NCI-H1694 (cell line): ENCODE data around the gene GAPVD1.
"Not testable (repeated sequence)": the region's sequence is repeated elsewhere in the genome, so short reads cannot be mapped to it uniquely, and the experiment has no call there.

Experiments
- DNase-seq: peaks from one replicate; lab custom pipeline; 2025; lab: John Stamatoyannopoulos, UW

Gene GAPVD1

DNA sequence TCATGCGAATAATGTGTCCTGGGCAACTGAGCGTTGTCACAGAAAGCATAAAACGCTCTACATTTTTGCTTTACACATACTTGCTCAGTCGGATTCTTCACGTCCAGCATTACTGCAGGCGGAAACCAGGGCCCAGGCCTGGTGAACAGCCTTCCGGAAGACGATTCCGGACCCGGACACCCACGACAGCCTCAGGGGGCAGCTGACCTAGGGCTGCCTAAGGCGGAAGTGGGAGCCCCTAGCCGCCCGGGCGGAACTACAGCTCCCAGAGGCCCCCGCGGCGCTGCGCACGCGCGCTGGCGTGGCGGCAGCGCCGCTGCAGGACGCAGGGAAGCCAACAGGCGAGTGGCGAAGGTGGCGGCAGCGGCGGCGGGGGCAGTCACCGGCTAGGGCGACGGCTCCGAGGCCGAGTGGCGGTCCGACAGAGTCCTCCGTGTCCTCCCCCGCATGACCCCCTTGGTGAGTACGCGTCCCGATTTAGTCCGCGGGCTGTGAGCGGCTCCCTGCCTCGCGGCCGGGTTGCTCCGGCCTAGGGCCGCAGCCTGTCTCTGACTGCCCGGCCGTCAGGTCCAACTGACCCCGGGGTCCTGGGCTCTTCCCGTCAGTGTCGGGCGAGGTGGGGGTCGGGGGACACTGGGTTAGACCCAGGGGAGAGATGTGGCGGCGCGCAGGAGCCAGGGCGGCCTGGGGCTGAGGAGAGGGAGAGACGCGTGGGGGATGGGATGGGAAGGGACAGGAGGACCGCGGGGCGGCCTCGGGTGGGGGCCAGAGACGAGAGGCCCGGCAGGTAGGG, at the start of gene GAPVD1:
TSS of gene GAPVD1 (plus strand) at position 326 of the 793 bp plus-strand sequence. CDS start 37,096 bp downstream, outside the sequence.
- DNase-seq, result peak; percentile 42

DNA sequence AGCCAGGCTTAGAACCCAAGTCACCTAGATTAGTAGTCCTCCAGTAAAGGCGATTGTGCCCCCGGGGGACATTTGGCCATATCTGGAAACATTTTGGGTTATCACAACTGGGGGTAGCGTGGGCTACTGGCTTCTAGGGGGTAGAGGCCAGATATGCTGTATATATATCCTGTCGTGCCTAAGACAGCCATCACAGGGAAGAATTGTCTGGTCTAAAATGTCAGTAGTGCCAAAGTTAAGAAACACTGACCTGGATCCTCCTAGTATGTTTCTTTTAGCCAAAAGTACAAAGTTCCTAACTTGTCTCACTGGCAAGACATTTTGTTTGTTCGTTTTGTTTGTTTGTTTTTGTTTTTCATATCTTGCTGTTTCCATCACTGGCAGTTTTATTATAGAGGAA, 47.4 kb upstream of the GAPVD1 start:
- DNase-seq, result no peak

DNA sequence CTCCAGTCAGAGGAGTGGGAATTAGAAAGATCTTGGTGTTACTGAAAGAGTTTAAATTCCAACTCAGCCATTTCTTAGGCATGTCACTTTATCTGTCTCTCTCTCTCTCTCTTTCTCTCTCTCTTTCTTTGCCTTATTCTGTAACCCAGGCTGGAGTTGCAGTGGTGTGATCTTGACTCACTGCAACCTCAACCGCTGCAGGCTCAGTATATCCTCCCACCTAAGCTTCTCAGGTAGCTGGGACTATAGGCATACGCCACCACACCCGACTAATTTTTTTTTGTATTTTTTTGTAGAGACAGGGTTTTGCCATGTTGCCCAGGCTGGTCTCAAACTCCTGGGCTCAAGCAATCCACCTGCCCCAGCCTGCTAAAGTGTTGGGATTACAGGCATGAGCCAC, 43.0 kb upstream of the GAPVD1 start:
- DNase-seq, result no peak

GRCh38 chr9:125224858-125225257, 36.8 kb upstream of the GAPVD1 start:
- DNase-seq, result not testable (repeated sequence)

GRCh38 chr9:125227761-125228160, 33.9 kb upstream of the GAPVD1 start:
- DNase-seq, result no peak

DNA sequence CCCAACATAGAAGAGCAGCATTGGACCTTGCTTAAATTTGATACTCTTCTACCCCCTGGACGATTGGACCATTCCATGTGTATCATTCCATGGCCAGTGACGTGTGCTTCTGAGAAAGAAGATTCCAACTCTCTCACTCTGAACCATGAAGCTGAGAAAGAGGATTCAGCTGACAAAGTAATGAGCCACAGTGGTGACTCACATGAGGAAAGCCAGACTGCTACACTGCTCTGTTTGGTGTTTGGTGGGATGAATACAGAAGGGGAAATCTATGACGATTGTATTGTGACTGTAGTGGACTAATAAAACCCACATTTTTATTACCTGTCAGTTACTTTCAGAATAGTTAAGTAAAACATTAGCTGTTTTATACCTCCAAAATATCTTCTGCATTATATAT, 27.9 kb upstream of the GAPVD1 start:
- DNase-seq, result no peak

- not testable (repeated sequence) for DNase-seq
Observed at GRCh38 chr9:125234099-125234498, 27.5 kb upstream of the GAPVD1 start.

DNA sequence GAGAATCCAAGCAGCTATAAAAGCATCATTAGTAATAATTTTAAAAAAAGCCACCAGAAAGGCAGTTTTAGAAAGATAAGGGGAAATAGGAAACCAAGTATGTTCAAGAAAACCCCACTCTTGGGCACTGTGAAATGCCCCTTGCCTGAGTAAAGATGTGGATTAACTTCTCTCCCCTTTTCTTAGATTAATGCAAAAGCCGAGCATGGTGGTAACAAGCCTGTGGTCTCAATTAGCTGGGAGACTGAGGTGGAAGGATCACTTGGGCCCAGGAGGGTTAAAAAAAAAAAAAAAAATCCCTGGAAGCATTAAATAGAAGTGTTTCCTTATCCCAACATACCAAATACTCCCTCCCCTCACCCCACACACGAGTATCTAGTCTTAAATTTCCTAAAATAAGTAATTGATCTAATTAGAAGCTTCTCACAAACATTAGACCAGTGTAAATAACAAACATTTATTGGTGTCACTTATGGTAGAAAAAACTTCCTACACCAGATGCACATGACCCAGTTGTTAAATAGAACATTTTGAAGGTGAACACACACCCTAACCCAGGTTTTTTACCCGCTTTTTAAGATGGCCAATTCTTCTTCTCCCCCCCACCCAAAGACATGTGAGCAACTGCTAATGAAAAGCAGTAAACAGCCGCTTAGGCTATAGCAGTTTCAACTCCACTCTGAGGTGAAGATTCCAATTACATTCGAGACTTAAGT, 25.7 kb upstream of the GAPVD1 start:
- DNase-seq, result no peak

- DNase-seq, result not testable (repeated sequence)
Observed at GRCh38 chr9:125236520-125237159, 25.0 kb upstream of the GAPVD1 start.

DNA sequence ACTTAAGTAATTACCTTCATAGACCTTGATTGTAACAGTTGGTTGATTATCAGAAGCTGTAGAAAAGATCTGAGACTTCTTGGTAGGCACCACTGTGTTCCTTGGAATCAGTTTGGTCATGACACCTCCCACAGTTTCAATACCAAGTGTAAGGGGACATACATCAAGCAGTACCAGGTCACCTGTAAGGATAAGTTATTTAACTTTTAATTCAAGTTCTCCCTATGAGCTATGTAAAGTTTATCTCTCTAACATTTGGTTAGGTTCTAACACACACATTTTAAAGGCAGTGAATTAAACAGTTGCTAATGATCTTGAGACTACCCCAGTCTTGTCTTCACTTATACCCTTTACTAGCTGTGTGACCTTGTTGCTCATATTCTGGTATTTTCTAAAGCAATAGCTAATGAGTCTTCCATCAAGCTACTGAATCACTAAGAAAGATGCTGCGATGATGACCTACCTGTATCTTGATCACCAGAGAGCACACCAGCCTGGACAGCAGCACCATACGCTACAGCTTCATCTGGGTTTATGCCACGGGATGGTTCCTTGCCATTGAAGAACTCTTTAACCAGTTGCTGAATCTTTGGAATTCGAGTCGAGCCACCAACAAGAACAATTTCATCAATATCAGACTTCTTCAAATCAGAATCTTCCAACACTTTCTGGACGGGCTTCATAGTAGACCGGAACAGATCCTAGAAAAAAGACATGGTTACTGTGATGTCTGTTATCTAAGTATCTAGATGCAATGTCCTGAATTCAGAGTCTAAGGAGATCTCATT, 23.3 kb upstream of the GAPVD1 start:
- DNase-seq, result no peak

DNA sequence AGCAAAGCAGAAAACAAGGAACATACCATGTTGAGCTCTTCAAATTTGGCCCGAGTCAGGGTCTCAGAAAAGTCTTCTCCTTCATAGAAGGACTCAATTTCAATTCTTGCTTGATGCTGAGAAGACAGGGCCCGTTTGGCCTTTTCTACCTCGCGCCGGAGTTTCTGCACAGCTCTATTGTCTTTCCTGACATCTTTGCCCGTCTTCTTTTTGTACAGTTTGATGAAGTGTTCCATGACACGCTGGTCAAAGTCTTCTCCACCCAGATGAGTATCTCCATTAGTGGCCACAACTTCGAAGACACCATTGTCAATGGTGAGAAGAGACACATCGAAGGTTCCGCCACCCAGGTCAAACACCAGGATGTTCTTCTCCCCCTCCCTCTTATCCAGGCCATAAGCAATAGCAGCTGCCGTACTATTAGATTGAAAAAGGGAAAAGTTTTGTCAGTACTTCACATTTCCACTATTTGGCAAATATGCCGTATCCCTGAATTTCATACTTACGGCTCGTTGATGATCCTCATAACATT, 22.6 kb upstream of the GAPVD1 start:
- no peak for DNase-seq

- no peak for DNase-seq
Observed at GRCh38 chr9:125239631-125240597, 21.7 kb upstream of the GAPVD1 start.

- DNase-seq, result no peak
Observed at GRCh38 chr9:125240649-125240999, 21.0 kb upstream of the GAPVD1 start.

DNA sequence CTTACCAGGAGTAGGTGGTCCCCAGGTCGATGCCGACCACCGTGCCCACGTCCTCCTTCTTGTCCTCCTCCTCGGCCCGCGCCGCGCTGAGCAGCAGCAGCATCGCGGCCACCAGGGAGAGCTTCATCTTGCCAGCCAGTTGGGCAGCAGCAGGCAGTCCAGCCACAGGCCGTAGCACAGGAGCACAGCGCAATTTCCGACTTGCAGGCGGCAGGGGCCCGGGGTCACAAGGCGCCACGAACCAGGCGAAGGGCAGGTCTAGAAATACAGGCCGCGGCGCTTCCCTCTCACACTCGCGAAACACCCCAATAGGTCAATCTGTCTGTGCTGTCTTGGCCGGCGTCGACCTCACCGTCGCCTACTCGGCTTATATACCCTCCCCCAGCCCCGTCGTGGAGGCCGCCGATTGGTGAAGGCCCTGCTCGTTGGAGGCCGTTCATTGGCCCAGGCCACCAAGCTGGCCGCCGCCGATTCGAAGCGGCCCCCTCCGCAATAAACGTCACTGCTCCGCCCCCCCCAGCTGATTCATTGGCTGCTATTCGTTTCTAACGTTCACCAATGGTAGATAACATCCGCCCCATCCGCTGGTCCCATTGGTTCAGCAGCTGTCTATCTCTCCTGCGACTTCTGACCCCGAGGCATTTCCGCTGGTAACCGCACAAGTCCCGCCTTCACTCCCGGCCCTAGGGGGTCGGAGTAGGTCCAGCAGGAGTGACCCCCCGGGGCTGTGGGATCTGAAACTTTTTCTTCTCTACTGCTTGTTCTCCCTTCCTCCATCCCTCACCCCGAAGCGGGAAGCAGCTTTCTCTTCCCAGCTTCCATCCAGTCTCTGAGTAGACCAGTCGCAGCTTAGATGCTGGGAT, 20.4 kb upstream of the GAPVD1 start, which contains the start of gene HSPA5:
TSS of gene HSPA5 (minus strand) at position 344 of the 863 bp plus-strand sequence. CDS start at position 127, 217 bp downstream.
- peak; percentile 99 for DNase-seq

- DNase-seq, result no peak
Observed at GRCh38 chr9:125241863-125242739, 19.5 kb upstream of the GAPVD1 start.

DNA sequence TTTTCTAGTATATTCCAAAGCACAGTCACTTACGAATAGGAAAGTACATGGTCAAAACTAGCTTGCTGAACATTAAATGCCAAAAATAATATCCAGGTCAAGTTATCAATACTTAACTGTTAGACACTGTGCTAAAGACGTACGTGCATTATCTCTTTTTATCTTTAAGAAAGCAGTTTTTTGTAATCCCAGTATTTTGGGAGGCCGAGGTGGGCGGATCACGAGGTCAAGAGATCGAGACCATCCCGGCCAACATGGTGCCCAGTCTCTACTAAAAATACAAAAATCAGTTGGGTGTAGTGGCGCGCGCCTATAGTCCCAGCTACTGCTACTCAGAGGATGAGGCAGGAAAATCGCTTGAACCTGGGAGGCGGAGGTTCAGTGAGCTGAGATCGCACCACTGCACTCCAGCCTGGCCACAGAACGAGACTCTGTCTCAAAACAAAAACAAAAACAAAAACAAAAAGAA, 17.8 kb upstream of the GAPVD1 start:
- no peak for DNase-seq

GRCh38 chr9:125246261-125246667, 15.4 kb upstream of the GAPVD1 start:
- DNase-seq, result no peak

GRCh38 chr9:125254231-125254630, 7.4 kb upstream of the GAPVD1 start:
- no peak for DNase-seq
